Activated naive CD8-positive, alpha-beta T cell (primary cell): Measurements from ENCODE around the gene NPAS3.
"Not testable (repeated sequence)": the region's sequence is repeated elsewhere in the genome, so short reads cannot be mapped to it uniquely, and the experiment has no call there.

Source experiments
- H3K27ac Mint-ChIP-seq: one replicate; pipeline ENCODE4 v1.8.0; 2021; ENCODE audit warnings: mixed read lengths
- H3K27me3 Mint-ChIP-seq: one replicate; pipeline ENCODE4 v1.8.0; 2021; ENCODE audit warnings: mixed read lengths
- H3K36me3 Mint-ChIP-seq: one replicate; pipeline ENCODE4 v1.8.0; 2021; ENCODE audit warnings: mixed read lengths
- H3K4me1 Mint-ChIP-seq: one replicate; pipeline ENCODE4 v1.8.0; 2021; ENCODE audit warnings: low read depth, mixed read lengths
- H3K4me3 Mint-ChIP-seq: one replicate; pipeline ENCODE4 v1.8.0; 2021; ENCODE audit warnings: mild to moderate bottlenecking, mixed read lengths
- H3K9me3 Mint-ChIP-seq: one replicate; pipeline ENCODE4 v1.8.0; 2021; ENCODE audit warnings: low read depth, mixed read lengths

The NPAS3 gene

DNA sequence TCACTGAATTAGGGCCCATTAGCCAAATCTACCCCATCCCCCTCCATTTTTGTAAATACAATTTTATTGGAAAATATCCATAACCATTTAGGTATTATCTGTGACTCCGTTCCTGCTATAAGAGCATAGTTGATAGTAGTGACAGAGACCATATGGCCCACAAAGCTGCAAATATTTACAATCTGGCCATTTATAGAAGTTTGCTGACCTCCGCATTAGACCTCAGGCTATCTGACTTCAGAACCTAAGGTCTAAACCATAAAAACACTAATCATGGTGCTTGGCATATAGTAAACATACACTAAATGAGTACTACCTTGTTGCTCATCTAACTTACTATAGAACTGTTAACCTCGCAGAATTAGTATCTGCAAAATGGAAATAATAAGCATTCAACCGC is 124.8 kb downstream of the NPAS3 start:
- Mint-ChIP-seq H3K27me3 (peaks cover 2% of the 10 kb centered on the region), H3K27ac (no peak overlapping the region), H3K4me3 (no peak overlapping the region), H3K36me3 (no peaks in the 10 kb centered on the region), H3K4me1 (no peaks in the 10 kb centered on the region), H3K9me3 (peaks cover 5% of the 10 kb centered on the region)

GRCh38 chr14:33065634-33066033 is 127.0 kb downstream of the NPAS3 start:
- H3K4me1 Mint-ChIP-seq, result no peaks in the 10 kb centered on the region
- no peaks in the 10 kb centered on the region for H3K9me3 Mint-ChIP-seq
- no peak overlapping the region for H3K27ac Mint-ChIP-seq
- H3K36me3 Mint-ChIP-seq, result no peaks in the 10 kb centered on the region
- no peak overlapping the region for H3K4me3 Mint-ChIP-seq
- H3K27me3 Mint-ChIP-seq, result no peaks in the 10 kb centered on the region

DNA sequence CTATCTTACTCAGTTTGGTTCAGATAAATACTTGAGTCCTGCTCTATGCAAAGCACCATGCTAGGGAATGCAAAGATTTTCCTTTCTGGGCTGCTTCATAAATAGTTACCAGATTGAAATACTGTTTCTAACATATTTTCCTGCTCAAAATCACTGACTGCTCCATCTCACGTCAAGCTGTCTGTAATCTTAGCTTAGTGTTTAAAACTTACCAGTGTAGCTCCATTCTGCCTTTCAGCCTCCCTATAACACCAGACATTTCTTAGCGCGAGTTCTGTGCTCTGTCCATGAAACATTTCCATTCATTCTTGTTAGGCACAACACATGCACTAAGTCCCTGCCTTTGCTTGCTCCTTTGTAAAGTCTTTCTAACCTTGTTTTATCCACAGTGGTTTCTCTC is 129.4 kb downstream of the NPAS3 start:
- Mint-ChIP-seq H3K27me3 (no peaks in the 10 kb centered on the region), H3K4me1 (no peaks in the 10 kb centered on the region), H3K36me3 (no peaks in the 10 kb centered on the region), H3K9me3 (no peaks in the 10 kb centered on the region), H3K4me3 (no peak overlapping the region), H3K27ac (no peak overlapping the region)

DNA sequence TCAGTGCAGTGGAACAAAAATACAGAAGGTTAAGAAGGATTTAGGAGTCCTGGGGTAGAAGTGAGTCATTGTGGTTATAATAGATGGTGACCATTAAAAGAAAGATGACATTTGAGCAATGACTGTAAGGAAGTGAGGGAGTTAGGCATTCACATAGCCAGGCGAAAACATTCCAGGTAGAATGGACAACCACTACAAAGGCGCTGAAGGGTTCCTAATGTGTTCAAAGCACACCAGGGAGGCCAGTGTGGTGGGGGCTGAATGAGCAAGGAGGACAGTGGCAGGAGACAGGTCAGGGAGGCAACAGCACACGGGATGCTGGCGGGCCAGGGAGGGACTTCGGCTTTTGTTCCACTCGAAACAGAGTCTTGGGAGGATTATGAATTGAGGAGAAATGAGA is 129.9 kb downstream of the NPAS3 start:
- Mint-ChIP-seq H3K27ac (no peak overlapping the region), H3K4me1 (no peaks in the 10 kb centered on the region), H3K36me3 (no peaks in the 10 kb centered on the region), H3K27me3 (no peaks in the 10 kb centered on the region), H3K4me3 (no peak overlapping the region), H3K9me3 (no peaks in the 10 kb centered on the region)

GRCh38 chr14:33070475-33070874 is 131.8 kb downstream of the NPAS3 start:
- Mint-ChIP-seq H3K9me3 (no peaks in the 10 kb centered on the region), H3K27ac (no peak overlapping the region), H3K4me3 (no peak overlapping the region), H3K36me3 (no peaks in the 10 kb centered on the region), H3K4me1 (no peaks in the 10 kb centered on the region), H3K27me3 (no peaks in the 10 kb centered on the region)

DNA sequence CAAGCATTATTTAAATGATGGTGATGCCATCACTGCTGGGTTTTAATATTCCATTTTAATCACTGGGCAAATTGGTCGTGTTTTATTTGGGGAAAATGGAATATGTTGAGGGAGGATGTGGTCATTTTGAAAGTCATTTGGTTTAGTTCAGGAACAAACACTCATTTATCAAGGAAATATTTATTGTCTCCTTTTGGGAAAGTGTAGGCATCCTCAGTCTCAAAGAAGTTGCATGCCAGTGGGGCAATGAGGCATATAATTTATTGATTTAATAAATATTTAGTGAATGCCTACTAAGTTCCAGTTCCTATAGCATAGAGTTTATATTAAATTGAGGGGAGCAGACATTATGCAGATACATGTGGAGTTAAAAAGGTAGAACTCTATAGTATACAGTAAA is 134.3 kb downstream of the NPAS3 start:
- no peaks in the 10 kb centered on the region for H3K9me3 Mint-ChIP-seq

GRCh38 chr14:33081259-33081658 is 142.6 kb downstream of the NPAS3 start:
- Mint-ChIP-seq H3K9me3 (no peaks in the 10 kb centered on the region), H3K4me1 (no peaks in the 10 kb centered on the region), H3K27me3 (peaks cover 1% of the 10 kb centered on the region), H3K36me3 (no peaks in the 10 kb centered on the region), H3K4me3 (no peak overlapping the region), H3K27ac (no peak overlapping the region)

More for the DNA sequence above, 134.3 kb downstream of the NPAS3 start:
- Mint-ChIP-seq H3K4me3 (no peak overlapping the region), H3K36me3 (no peaks in the 10 kb centered on the region), H3K27me3 (no peaks in the 10 kb centered on the region), H3K4me1 (no peaks in the 10 kb centered on the region), H3K27ac (no peak overlapping the region)

GRCh38 chr14:33085799-33086198 is 147.1 kb downstream of the NPAS3 start:
- H3K4me3 Mint-ChIP-seq, result no peak overlapping the region

DNA sequence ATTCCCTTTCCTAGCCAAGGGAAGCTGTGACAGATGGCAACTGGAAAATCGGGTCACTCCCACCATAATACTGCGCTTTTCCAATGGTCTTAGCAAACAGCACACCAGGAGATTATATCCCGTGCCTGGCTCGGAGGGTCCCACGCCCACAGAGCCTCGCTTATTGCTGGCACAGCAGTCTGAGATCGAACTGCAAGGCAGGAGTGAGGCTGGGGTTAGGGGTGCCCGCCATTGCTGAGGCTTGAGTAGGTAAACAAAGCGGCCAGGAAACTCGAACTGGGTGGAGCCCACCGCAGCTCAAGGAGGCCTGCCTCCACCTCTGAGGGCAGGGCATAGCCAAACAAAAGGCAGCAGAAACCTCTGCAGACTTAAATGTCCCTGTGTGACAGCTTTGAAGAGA is 149.6 kb downstream of the NPAS3 start:
- not testable (repeated sequence) for H3K36me3 Mint-ChIP-seq, H3K4me3 Mint-ChIP-seq, H3K27ac Mint-ChIP-seq, H3K4me1 Mint-ChIP-seq, H3K27me3 Mint-ChIP-seq
- H3K9me3 Mint-ChIP-seq, result peaks cover 10% of the 10 kb centered on the region

More at GRCh38 chr14:33085799-33086198, 147.1 kb downstream of the NPAS3 start:
- Mint-ChIP-seq H3K27ac (no peak overlapping the region), H3K9me3 (peaks cover 5% of the 10 kb centered on the region), H3K4me1 (no peaks in the 10 kb centered on the region), H3K36me3 (no peaks in the 10 kb centered on the region), H3K27me3 (peaks cover 1% of the 10 kb centered on the region)

DNA sequence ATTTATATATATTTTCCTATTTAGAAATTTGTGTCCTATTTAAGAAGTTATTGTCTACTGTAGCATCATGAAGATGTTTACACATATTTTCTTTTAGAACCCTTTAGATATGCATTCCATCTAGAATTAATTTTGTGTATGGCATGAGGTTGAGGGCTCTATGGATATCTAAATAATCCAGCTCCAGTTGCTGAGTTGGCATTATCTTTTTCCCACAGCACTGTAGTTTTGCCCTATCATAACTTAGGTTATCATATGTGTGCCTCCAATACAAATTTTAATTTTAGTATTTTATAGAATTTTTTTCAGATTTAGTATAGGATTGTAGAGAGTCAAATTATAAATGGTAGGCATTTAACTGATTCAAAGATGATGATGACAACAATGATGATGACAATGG is 159.3 kb downstream of the NPAS3 start:
- H3K27me3 Mint-ChIP-seq, result no peaks in the 10 kb centered on the region
- H3K4me3 Mint-ChIP-seq, result no peak overlapping the region
- peaks cover 5% of the 10 kb centered on the region for H3K9me3 Mint-ChIP-seq
- no peaks in the 10 kb centered on the region for H3K36me3 Mint-ChIP-seq
- no peaks in the 10 kb centered on the region for H3K4me1 Mint-ChIP-seq
- no peak overlapping the region for H3K27ac Mint-ChIP-seq

DNA sequence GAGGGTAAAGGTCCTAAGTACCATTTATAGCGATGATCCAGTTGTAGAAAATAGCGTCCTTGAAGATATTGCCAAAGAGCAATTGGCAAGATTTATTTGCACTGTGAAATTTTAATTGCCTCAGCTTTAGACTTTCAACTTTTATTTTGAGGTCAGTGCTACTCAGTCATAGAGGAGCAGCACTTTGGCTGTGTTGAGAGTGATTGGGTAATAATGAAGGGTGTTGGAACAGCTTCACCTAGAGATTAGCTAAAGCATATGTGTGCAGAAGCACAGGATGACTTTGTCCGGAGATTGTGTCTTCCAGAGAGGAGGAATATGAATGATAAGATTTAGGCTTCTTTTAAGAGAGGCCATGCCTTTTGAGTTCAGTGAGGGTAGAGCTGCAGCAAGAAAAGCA is 164.8 kb downstream of the NPAS3 start:
- H3K4me3 Mint-ChIP-seq, result no peak overlapping the region
- H3K9me3 Mint-ChIP-seq, result no peaks in the 10 kb centered on the region
- no peak overlapping the region for H3K27ac Mint-ChIP-seq
- no peaks in the 10 kb centered on the region for H3K4me1 Mint-ChIP-seq
- no peaks in the 10 kb centered on the region for H3K36me3 Mint-ChIP-seq
- no peaks in the 10 kb centered on the region for H3K27me3 Mint-ChIP-seq

GRCh38 chr14:33103966-33104365 is 165.3 kb downstream of the NPAS3 start:
- no peak overlapping the region for H3K27ac Mint-ChIP-seq
- no peaks in the 10 kb centered on the region for H3K9me3 Mint-ChIP-seq
- H3K36me3 Mint-ChIP-seq, result no peaks in the 10 kb centered on the region
- no peaks in the 10 kb centered on the region for H3K27me3 Mint-ChIP-seq
- no peaks in the 10 kb centered on the region for H3K4me1 Mint-ChIP-seq
- no peak overlapping the region for H3K4me3 Mint-ChIP-seq

DNA sequence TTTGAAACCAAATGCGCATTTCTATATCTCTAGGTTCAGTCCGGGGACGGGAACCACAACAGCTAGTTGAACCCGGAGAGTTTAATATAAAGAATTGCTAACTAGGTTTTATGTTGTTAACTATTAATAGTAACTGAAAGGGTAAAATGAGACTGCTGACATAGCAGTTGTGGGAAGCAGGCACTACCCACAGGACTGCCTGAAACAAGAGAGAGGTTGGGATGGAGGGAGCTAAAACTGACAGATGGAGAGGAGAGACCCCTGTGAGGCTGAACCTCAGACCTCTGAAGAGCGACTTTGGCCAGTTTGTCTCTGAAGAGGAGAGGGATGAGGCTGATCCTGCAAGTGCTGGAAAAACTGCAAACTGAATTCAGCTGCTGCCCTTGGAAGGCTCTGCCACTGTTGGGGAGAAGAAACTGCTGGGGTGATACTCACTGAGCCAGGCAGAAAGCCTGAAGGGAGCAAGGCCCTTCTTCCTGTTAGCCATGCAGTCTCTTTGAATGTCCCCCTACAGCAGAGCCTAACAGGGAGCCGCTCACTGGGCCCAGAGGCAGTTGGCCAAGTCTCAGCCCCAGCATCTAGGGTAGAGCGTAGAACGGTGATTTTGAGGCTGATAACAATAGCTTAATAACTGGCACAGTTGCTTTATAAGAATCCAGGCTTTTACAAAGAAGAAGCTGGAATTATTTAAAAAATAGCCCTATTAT is 172.2 kb downstream of the NPAS3 start:
- H3K4me3 Mint-ChIP-seq, result no peak overlapping the region
- H3K27ac Mint-ChIP-seq, result no peak overlapping the region
- no peaks in the 10 kb centered on the region for H3K9me3 Mint-ChIP-seq
- no peaks in the 10 kb centered on the region for H3K4me1 Mint-ChIP-seq
- H3K27me3 Mint-ChIP-seq, result no peaks in the 10 kb centered on the region
- no peaks in the 10 kb centered on the region for H3K36me3 Mint-ChIP-seq

- Mint-ChIP-seq H3K36me3 (no peaks in the 10 kb centered on the region), H3K27ac (no peak overlapping the region), H3K9me3 (no peaks in the 10 kb centered on the region), H3K4me3 (no peak overlapping the region), H3K4me1 (no peaks in the 10 kb centered on the region), H3K27me3 (no peaks in the 10 kb centered on the region)
Measured at GRCh38 chr14:33114331-33114730, 175.7 kb downstream of the NPAS3 start.

- Mint-ChIP-seq H3K9me3 (peaks cover 4% of the 10 kb centered on the region), H3K4me1 (no peaks in the 10 kb centered on the region), H3K27me3 (no peaks in the 10 kb centered on the region), H3K4me3 (no peak overlapping the region), H3K36me3 (no peaks in the 10 kb centered on the region), H3K27ac (no peak overlapping the region)
Measured at GRCh38 chr14:33118668-33119067, 180.0 kb downstream of the NPAS3 start.

- Mint-ChIP-seq H3K4me1 (no peaks in the 10 kb centered on the region), H3K9me3 (peaks cover 4% of the 10 kb centered on the region), H3K36me3 (no peaks in the 10 kb centered on the region), H3K4me3 (no peak overlapping the region), H3K27ac (no peak overlapping the region), H3K27me3 (no peaks in the 10 kb centered on the region)
Measured at GRCh38 chr14:33120341-33120740, 181.7 kb downstream of the NPAS3 start.
